ENCODE measurements around the gene CEP170B.

- TF ChIP-seq SMC3 (IDR thresholded peaks at IDR 0.05) (no peak), MYC (IDR thresholded peaks at IDR 0.05; ENCODE audit: borderline replicate concordance, low read length) (no peak), RAD21 (conservative IDR thresholded peaks at IDR 0.05 in 1 of 2, IDR thresholded peaks at IDR 0.05 in 1 of 2) (no peak), KDM1A (IDR thresholded peaks at IDR 0.05; ENCODE audit: low read depth) (no peak), POLR2A (IDR thresholded peaks at IDR 0.05; ENCODE audit: low read length) (no peak), CTCF (IDR thresholded peaks at IDR 0.05) (no peak), CBX8 (IDR thresholded peaks at IDR 0.05) (no peak), CHD2 (IDR thresholded peaks at IDR 0.05; ENCODE audit: low read length, partially characterized antibody) (no peak)
- TF ChIP-seq, protein P1, sequence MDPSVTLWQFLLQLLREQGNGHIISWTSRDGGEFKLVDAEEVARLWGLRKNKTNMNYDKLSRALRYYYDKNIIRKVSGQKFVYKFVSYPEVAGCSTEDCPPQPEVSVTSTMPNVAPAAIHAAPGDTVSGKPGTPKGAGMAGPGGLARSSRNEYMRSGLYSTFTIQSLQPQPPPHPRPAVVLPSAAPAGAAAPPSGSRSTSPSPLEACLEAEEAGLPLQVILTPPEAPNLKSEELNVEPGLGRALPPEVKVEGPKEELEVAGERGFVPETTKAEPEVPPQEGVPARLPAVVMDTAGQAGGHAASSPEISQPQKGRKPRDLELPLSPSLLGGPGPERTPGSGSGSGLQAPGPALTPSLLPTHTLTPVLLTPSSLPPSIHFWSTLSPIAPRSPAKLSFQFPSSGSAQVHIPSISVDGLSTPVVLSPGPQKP (IDR thresholded peaks at IDR 0.05; ENCODE audit: low read depth, low read length) = no peak
- TF ChIP-seq, protein P2, sequence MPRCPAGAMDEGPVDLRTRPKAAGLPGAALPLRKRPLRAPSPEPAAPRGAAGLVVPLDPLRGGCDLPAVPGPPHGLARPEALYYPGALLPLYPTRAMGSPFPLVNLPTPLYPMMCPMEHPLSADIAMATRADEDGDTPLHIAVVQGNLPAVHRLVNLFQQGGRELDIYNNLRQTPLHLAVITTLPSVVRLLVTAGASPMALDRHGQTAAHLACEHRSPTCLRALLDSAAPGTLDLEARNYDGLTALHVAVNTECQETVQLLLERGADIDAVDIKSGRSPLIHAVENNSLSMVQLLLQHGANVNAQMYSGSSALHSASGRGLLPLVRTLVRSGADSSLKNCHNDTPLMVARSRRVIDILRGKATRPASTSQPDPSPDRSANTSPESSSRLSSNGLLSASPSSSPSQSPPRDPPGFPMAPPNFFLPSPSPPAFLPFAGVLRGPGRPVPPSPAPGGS (IDR thresholded peaks at IDR 0.05) = no peak
- TF ChIP-seq, protein P3, sequence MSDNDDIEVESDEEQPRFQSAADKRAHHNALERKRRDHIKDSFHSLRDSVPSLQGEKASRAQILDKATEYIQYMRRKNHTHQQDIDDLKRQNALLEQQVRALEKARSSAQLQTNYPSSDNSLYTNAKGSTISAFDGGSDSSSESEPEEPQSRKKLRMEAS (IDR thresholded peaks at IDR 0.05) = no peak
Observed at GRCh38 chr14:104821229-104821945, 43.7 kb upstream of the CEP170B start.
